Myocyte (in vitro differentiated cells): ENCODE results near the gene PAX5. TPM values are rescaled to one million over a fixed set of nuclear protein-coding genes. Genes with fewer than 3 reads are reported as not detected.

Experiments
- DNase-seq: peaks from one replicate; pipeline ENCODE4 v3.0.0-alpha.2; 2012; ENCODE audit warnings: low read depth
- total RNA-seq: library from RNA; depleted of rRNA; stranded (reverse); fragments of >200 nt; gene quantifications from 2 replicates; pipeline ENCODE4 v1.2.3, GENCODE V29; 2014

PAX5 gene
- total RNA-seq, 1 donor from 2014 or later = not detected

DNA sequence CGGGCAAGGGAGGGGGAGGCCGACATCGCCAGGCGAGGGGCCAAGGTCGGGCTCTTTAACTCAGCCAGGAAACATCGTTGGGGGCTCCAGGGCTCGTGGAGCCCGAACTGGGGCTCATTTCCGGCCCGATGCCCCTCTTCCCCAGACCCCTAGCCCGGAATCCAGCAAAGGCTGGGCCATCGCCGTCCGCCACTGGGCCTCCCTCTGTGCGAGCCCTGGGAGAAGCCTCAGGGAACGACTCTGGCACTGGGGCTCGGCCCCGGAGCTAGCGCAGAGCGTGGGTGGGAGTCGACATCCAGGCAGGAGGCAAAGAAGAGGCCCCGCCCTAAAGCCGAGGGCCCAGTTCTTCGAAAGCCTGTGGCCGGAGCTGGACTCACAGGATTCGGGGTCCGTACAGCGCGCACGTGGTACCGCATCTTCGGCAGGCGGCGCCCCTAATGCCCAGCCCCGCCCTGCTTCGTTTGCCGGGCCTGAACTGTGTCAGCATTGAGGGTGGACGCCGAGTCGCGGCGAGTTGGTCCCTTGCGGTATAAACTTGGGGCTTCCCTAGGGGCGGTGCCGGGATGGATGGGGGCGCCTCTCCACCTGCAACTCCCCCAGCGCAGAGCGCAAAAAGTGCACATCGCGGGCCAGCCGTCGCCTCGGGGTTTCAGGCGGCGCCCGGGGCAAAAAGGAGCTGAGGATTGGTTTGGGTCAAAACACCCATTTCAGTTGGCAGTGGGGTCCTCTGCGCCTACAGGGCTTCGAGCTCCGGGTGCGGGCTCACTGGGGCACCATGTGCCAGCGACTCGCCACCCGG, 3.6 kb upstream of the PAX5 start:
- no peak for DNase-seq

DNA sequence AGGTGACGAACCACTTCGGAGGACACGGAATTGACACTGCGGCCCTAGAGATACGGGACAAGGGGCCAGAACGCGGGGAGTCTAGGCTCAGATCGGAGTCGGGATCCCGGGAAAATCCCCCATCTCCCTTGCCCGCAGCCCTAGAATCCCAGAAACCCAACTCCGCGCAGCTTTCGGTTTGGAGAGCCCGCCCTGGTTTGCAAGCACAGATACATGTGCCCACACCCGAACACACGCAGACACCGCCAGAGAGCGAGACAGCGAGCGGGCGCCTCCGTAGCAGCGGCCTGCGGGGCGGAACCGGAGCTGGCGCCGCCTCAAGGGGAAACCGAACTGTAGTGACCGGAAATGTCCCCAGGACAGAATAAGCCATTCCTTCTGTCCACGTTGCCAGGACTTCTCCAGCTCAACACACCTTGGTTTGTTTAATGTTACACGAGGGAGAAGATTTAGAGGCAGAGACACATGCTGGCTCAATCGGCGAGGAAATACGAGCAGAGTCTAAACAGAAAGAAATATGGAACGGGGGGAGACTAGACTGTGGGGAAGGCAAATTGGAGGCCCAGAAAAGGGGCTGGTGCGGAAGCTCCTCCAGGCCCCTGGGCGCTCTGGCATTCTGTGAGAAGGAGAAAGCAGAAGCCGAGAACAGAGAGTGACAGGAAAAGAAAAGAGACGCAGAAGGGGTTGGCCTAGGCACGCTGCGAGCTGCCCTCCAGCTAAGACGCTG, 2.9 kb upstream of the PAX5 start:
- peak; percentile 43 for DNase-seq

DNA sequence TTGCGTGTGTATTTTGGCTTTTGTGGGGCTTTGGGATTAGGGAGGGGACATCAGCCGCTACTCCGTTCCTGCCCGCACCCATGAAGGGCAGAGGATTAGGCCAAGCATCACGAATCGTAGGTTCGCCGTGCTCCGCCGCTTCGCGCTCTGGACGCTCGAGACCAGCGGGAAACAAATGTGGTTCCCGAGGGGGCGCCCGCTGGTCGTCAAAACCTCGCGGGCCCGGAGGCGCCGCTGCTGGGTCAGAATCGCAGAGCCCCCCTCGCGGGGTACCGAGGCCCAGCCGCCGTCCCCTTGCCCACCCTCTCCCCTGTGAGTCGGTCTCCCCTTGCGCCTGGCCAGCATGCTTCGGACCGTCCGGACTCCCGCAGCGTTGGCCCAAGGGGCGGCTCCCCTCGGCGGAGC, 2.3 kb upstream of the PAX5 start:
- peak; percentile 15 for DNase-seq

DNA sequence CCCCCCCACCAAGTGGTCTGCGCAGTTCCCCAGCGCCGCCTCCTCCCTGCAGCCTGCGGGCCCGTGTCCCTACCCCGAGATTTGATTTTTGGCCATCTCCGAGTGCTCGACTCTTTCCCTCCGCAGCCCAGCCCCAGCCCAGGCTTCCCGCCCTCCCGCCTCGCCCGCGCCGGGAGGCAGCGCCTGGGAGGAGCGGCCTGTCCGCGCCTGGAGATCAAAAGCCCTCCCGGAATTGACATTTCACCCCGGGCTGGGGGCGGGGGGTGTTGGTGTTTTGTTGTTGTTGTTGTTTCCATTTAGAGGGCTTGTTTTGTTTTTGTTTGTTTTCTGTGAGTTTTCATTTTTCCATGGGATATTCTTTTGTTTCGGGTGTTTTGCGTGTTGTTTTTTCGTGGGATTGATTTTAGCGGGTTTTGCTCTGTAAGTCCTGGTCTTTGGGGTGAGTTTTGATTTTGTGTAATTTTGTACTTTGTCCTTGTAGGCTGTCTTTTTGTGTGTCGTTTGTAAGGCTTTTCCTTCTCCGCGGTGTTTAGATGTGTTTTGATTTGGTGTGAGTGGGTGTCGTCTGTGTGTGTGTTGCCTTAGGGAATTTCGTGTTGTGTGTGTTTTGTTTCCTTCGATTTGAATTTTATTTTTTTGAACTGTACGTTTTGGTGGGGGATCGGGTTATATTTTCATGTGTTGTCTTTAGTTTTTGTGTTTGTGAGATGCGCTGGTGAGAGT, 1.7 kb upstream of the PAX5 start:
- DNase-seq = peak; percentile 14

DNA sequence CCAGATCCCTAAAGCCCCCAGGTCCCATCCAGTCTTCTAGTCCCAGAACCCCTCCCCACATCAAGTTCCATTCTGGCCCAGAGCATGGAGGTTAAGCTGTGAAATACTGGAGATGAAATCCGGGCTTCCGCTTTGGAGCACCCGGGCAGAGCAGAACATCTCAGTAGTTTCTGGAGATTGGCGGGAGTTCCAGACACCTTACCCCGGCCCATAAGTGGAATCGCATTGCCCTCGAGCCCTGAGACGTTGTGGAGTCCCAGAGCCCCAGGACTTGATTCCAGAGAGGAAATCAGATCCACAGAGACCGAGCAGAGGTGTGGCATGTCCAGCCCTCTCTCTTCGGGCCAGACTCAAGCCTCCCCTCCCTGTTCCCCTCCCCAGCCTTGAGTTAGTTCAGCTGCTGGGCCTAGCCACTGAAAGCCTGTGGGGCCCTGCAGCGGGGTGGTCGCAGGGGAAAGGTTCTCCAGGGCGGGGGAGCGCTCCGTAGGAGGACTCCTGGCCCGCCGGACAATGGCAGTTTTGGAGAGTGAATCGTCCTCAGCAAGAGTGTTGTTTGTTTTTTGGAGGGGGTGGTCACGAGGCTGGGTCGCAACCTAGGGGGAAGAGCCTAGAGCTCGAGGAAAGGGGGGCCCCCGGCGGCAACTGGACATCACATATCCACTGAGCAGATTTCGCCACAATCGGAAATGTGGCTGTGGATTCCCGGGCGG, 1.0 kb upstream of the PAX5 start:
- DNase-seq = no peak

DNA sequence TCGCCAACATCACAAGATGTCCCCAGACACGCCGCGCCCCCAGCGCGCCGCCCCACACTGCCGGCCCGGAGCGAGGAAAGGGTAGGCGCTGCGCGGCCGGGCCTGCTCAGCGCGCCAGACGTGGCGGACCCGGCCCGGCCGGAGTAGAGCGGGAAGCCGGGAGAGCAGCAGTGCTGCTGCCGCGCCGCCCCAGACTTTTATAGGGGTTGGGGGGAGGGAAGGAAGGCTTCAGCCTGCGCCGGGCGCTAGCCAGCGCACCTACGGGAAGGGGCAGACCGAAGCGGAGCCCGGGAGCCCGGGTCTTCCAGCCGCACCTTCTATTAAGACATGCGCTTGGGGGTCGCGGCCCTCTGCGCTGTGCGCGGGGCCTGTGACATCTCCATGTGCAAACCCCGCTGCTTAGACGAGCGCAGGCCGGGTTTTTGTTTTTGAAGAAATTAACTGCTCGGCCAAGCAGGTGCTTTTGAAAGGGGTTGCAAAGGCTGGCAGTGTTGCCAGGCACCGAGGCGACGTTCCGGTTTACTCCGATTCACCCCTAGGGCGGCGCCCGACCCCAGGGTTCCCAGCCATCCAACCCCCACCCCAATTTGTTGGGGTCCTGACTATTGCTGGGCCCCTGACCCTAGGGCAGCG, 353 bp upstream of the PAX5 start:
- DNase-seq = peak; percentile 6

DNA sequence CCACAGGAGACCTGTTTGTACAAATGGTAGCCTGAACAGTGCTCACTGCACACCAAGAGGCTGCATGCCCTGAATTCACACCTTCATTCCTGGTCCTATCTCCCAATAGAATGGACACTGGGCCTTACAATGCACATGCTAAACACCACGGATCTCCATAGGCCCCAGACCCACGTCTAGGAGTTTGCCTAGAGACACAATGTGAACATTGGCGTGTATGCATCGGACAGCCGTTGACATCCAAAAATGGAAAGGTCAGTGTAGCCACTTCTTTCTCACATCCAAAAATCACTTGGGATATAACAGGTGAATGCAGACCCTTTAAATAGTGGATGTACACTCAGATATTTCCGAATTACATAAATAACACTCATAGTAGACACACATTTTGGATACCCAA, 927 bp downstream of the PAX5 start:
- DNase-seq = no peak

DNA sequence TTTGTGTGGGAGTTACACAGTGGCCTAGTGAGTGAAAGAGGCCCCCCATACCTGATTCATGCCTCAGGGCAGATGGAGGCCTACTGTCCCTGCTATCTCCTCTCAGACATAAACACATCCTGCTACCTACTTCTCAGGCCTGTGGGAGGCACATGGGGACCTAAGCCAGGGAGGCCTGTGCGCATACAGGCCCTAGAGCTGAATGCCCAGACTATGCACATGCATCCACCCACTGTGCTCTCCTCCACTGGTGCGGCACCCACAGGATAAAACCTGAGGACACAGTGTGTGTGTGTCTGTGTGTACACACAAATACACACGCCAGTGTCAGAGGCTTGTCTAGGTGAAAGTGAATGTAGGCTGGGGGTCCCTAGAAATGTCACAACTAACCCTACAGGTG, 1.4 kb downstream of the PAX5 start:
- DNase-seq = no peak

DNA sequence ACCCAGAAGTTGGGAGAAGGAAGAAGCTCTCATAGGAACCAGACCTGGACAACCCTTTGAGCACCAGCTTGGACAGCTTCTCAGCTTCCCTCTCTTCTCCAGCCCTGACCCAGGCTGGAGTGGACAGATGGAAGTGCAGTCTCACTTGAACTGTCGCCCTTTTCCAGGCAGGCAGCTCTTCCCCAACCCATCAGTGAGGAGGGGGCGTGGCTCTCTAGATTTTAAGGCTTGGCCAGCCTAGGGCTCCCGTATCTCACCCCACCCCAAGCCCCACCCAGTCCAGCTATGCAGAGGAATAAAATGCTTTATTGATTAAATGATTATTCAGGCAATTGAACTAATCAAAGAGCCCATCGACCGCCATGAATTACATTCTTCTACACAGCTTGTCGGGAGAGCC, 2.2 kb downstream of the PAX5 start:
- no peak for DNase-seq

DNA sequence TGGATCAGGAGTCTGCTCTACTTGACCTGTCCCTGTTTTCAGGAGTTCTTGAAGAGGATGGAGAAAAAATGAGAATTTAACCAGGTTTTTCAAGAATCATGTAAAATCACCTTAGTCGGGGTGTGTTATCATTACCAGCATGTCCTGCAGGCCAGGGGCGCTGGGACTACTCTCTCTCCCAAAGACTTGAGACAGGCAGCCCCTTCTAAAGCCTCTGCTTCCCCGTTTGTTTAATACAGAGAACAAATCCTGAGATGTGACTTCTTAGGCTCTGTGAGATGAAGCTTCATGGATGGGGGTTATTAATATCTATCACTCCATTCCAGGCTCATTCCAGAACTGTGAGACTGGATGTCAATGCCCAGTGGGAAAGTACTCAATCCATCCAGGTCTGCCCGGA, 3.0 kb downstream of the PAX5 start:
- no peak for DNase-seq

DNA sequence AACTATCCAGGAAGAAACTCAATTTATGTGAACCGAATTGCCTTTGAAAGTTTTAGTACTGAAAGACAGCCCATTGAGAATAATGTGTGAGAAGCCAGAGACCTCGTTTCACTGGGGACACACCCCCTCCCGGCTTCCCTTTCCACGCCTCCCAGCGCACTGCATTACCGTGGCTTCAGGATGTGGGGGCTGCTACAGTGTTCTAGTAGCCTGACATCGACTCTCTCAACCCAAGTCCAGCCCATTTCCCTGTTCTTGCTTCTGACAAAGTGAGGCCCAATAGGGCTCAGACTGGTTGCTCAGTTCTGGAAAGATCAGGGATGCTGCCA, 3.5 kb downstream of the PAX5 start:
- DNase-seq = no peak

DNA sequence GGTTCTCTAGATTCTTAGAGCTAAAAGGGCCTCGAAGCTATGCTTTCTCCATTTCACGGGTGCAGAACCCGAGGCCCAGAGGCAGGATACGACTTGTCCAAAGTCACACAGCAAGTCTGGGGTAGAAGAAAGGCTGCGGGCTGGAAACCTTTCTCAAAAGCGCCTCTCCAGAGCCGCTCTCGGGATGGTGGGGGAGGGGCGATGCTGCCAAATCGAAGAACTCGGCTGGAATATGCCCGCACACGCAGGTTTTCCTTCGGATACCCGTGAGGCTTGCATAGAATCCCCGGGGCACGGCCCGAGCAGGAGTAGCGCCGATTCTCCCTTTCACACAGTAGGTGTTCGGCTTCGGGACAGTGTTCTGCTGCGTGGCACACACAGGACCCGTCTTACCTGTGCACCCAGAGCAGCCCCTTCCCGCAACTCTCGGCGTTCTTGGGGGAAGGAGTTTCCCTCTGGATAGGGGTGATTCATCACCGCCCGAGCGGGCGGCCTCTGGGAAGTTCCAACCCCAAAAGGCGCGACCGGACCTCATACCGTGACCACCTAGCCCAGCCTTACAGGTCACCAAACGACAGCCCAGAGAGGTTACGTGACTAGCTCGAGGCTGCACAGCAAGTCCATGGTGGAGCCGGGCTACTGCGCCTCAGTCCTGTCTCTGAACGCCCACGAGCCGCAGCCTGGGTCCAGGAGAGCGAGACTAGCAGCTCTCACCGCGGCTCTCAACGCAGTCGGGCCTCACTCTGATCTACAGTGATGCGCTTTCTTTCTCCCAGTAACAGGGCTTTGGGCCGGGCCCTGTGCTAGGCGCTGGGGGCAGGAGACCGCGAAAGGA, 4.1 kb downstream of the PAX5 start:
- no peak for DNase-seq

DNA sequence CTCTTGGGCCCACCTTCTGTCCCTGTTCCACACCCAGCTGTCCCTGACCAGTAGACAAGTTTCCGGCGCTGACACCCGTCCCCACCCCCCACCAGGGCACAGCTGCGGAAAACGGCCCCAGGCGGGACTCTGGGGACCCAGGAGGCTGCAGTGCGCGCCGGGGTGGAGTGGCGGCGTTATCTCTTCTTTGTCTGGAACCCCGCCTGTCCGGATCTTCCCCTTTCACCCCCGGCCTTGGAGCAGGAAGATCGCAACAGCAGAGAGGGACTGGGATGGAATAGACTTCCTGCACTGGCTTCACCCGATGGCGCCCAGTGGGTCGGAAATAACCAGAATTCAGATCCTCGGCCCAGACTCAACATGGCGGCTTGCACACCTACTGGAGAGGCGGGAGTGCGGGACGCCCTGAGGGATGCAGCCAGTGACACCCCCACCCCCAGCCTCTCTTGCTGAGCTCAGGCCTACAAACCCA, 4.7 kb downstream of the PAX5 start:
- DNase-seq = no peak

DNA sequence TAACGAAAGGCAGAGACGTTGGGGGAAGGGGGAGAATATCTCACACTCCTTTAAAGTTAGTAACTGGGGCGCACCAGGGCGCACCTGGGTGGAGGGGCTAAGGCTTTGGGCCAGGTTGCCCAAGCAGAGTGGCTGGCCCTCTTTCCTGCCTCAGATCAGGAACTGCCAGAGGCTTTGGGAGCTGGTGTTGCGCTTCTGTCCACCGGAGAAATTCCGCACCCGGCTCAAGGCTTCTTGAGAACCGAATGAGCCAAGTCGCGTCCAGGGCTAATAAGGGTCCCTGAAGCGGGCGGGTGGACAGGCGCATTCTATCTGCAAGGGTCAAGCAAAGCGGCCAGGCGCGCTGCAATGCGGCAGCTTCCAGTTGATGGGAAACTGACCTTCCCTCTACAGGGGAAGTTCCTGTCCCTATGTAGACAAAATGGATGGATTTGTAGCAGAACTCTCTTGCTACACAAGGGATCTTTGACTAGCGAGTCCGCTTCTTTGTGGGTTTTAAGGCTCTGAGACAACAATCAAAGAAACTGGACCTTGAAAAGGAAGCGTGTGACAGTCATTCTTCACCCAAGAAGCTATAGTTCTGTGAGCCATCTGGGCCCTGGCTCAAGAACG, 5.5 kb downstream of the PAX5 start:
- DNase-seq = no peak

DNA sequence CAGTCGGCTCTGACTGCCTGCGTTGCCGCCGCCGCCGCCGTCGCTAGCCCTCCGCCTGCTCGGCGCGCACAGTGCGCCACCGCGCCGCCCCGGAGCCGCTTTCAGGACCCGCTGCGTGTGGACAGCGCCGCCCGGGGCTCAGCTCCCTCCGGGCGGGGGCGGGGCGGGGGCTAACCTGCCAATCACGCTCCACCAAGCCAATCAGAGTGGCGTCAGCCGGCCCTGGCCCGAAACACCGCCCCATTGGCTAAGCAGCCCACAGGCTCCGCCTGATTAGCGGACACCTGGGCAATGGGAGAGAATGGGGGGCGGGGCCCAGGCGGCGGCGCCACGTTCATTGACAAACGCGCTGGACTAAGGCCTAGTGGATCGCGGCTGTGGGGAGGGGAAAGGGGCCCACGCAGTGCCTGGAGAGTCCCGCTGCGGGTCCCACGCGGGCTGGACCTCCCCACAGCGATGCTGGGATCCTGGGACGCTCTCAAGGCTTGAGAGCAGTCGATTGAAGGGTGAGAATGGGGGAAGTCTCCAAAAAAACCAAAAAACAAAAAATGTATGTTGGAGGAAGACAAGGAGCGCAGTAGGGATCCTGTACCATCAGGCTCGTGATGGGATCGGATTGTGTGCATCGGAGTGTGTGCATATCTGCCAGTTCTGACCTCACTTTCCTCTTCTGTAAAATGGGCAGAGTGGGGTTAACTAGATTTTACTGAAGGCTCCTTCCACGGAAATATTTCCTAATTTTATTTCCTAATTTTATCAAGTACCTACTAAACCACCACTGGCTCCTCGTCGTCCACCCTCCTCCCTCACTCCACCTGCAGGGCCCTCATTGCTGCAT, 6.3 kb downstream of the PAX5 start:
- peak; percentile 87 for DNase-seq

DNA sequence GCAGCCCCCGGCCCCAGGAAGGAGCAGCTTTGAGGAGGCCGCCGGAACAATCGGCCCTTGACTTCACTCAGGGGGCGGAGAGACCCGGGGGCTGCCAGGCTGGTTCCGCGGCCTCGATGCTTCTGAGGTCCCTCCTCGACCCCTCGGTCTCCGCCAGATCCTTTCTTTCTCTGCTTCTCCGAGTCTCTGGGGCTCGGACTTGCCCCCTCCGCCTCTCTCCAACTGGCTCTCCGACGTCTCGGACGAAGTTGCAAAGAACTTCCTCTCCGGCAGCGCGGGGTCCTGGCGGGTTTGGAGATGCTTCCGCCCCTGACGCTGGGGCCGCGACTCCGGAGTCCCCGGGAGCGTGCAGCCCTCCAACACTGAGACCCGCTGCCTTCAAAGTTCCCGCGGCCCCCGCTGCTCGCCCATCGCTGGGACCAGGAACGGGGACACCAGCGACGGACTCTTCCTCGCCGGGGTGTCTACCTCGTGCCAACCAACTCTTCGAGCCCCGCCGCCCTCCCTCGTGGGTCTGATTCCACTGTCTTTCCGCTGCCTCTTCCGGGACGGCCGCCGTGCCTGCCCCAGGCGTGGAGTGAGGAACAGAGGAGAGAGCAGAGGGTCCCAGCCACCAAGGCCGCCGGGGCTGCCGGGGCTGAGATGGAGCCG, 7.0 kb downstream of the PAX5 start:
- DNase-seq = no peak

DNA sequence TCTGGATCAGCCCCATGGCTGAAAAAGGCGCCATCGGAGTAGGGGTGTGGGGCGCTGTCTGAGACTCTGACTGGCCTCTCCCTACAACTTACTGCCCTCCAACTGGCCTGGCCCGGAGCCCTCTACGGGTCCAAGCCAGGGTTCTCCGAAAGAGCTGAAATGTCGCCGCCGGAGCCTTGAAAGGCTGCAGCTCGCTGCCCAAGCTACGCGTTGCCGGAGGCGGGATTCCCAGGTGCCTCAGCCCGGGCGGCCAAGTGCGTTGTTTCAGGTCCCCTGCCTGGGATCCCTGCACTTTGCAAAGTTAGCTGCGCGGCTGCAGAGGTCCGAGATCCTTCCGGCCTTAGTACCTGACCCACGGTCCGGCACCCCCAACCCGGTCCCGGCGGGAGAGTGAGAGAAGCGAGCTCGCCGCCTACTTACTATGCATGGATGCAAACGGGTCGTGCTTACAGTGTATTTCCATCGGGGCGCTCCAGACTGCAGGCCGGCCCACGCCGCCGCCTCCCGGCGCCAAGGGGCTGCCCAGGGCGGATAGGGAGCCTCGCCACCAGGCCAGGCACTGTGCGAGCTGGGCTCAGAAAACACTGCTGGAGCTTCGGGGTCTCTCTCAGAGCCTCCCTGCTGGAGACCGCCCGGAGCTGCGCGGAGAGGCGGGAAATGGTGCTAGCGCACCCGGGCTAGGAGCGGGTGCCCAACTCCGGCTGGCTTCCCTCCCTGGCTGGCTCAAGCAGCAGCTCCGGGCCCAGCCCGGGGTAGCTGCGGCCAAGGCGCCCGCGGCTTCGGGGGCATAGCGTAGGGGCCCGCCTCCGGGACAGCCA, 7.7 kb downstream of the PAX5 start:
- DNase-seq = no peak

DNA sequence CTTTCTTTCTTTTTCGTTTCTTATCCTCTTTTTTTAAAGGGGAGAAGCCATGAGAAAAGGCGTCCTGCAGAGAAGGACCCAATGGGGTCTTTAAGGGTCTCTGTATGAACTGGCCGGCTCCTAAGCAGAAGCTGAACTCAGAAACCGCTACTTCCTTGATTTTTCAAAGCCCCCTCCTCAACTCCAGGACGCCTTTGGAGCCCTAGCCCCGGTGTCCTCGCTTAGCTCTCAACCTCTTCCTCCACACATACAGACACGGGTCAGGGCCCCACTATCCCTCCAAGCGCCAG, 8.3 kb downstream of the PAX5 start:
- DNase-seq = no peak
